Natural killer cell (primary cell): Measurements from ENCODE around the gene SAPCD2. TPM values are rescaled to one million over a fixed set of nuclear protein-coding genes. Genes with fewer than 3 reads are reported as not detected.
"Not testable (repeated sequence)": the region's sequence is repeated elsewhere in the genome, so short reads cannot be mapped to it uniquely, and the experiment has no call there.

ENCODE experiments used
- ATAC-seq, 3 donors: fragments of 150-1000 bp in 2 of 3; fragments of 200-7000 bp in 1 of 3; cut with Tn5 transposase; 1 replicate in 1 of 3; 2 replicates in 2 of 3; pipeline ENCODE4 v1.10.0; 2021; ENCODE audit warnings: mild to moderate bottlenecking in 2 of 3, moderate library complexity in 2 of 3
- DNase-seq, 2 donors: peaks; one replicate each; pipeline versions ENCODE4 v3.0.0 to v3.0.0-alpha.2; 2013 to 2021; ENCODE audit warnings: mixed read lengths in 1 of 2
- H3K27ac ChIP-seq: one replicate; pipeline ENCODE4 v1.5.1; 2013; ENCODE audit warnings: mild to moderate bottlenecking, low read length
- H3K27me3 ChIP-seq: one replicate; pipeline ENCODE4 v1.6.1; 2013; ENCODE audit warnings: low read length; ENCODE audit not compliant: control insufficient read depth, insufficient read depth
- H3K36me3 ChIP-seq: one replicate; pipeline ENCODE4 v1.6.1; 2013; ENCODE audit warnings: low read length; ENCODE audit not compliant: control insufficient read depth, insufficient read depth
- H3K4me1 ChIP-seq: one replicate; pipeline ENCODE4 v1.6.1; 2013; ENCODE audit warnings: low read length; ENCODE audit not compliant: control insufficient read depth, insufficient read depth
- H3K4me3 ChIP-seq: one replicate; pipeline ENCODE4 v1.5.1; 2013; ENCODE audit warnings: low read length
- H3K9me3 ChIP-seq: one replicate; pipeline ENCODE4 v1.6.1; 2013; ENCODE audit warnings: low read length; ENCODE audit not compliant: control insufficient read depth, insufficient read depth
- H3K27ac Mint-ChIP-seq, 2 donors: one replicate each; pipeline ENCODE4 v1.8.0; 2022; ENCODE audit warnings: mild to moderate bottlenecking in 2 of 2, mixed read lengths in 2 of 2, moderate library complexity in 1 of 2
- H3K27me3 Mint-ChIP-seq, 2 donors: one replicate each; pipeline ENCODE4 v1.8.0; 2022; ENCODE audit warnings: low read depth in 2 of 2, mixed read lengths in 2 of 2
- H3K36me3 Mint-ChIP-seq: one replicate; pipeline ENCODE4 v1.8.0; 2022; ENCODE audit warnings: mixed read lengths
- H3K4me1 Mint-ChIP-seq, 2 donors: one replicate each; pipeline ENCODE4 v1.8.0; 2022; ENCODE audit warnings: mixed read lengths in 2 of 2
- H3K4me3 Mint-ChIP-seq: one replicate; pipeline ENCODE4 v1.8.0; 2022; ENCODE audit warnings: mild to moderate bottlenecking, moderate library complexity, mixed read lengths
- H3K9me3 Mint-ChIP-seq, 2 donors: one replicate each; pipeline ENCODE4 v1.8.0; 2022; ENCODE audit warnings: mixed read lengths in 2 of 2
- CTCF ChIP-seq: fragments of 200-600 bp; IDR thresholded peaks from one replicate; pipeline ENCODE4 v1.8.0; 2022; ENCODE audit warnings: antibody characterized with exemption
- whole genome bisulfite sequencing: methylation state at CpG from one replicate; pipeline ENCODE4 v1.1.7; 2013; ENCODE audit warnings: missing lambda C conversion rate; ENCODE audit not compliant: insufficient coverage; 5-methylcytosine and 5-hydroxymethylcytosine counted together
- intact Hi-C: fragments of 100-400 bp; cut with micrococcal nuclease; formaldehyde crosslinking; loops from one replicate; pipeline ENCODE4 v1.14.2; 2022
- total RNA-seq, 4 donors: library from RNA; stranded (reverse); fragments of 120-200 nt in 1 of 4; gene quantifications; one replicate each; pipeline versions ENCODE4 v1.2.3 to v1.2.4, GENCODE V29; 2013 to 2022

The SAPCD2 gene
- total RNA-seq, result 1 to 10 TPM in 2 of 3 donors, under 1 TPM in 1; 0.59 to 2.6 (median 1.0) TPM
- 0.36 TPM for total RNA-seq (2013)

DNA sequence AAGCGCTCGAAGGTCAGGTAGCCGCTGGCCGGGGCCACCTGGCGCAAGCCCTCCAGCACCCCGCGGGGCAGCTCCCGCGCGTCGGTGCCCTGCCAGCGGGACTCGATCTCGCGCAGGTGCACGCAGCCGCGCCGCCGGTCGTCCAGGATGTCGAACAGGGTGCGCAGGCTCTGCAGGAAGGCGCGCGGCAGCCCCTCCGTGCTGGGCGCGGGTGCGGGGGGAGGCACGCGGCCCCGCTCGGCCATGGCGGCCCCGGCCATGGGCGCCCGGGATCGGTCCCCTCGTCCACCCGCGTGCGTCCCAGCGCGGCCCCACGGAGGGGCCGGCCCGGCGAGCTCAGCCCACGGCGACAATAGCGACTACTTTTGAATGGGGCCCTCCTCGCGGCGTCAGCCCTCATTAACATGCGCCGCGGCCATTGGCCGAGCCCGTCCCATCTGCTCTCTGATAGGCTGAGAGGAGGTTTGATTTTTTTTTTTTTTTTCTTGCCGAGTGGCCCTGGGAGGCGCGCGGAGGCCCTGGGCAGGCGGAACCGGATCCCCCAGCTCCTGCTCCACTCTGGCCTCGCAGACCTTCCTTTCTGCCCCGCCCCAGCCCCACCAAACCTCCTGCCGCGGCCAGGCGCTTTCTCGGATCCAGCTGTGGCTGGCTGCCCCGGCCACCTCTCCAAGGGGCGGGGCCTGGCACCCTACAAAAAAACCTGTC lies at the start of gene SAPCD2:
TSS of gene SAPCD2 (minus strand) at position 357 of the 705 bp plus-strand sequence. CDS start at position 260, 97 bp downstream.
- H3K4me1 Mint-ChIP-seq, result peaks cover 4 to 26% of the 10 kb centered on the region in 2 donors
- peaks cover 25% of the 10 kb centered on the region for H3K4me1 ChIP-seq
- H3K4me3 ChIP-seq, result peak within 1 kb of the TSS; percentile 35
- peak within 1 kb of the TSS; percentile 59 for H3K27ac ChIP-seq
- no peaks in the 10 kb centered on the region for H3K9me3 ChIP-seq
- under 1% methylated on average over 72 of the region's 74 CpGs for WGBS
- ATAC-seq (peak; percentile 88 to 95 (median 91)), DNase-seq (peak; percentile 84 to 93)
- peak; percentile 3 for TF ChIP-seq CTCF
- no peaks in the 10 kb centered on the region for H3K36me3 Mint-ChIP-seq
- peak within 1 kb of the TSS; percentile 64 to 81 for H3K27ac Mint-ChIP-seq
- no peaks in the 10 kb centered on the region for H3K27me3 Mint-ChIP-seq
- intact Hi-C loops, result no loop called here
- H3K36me3 ChIP-seq, result no peaks in the 10 kb centered on the region
- H3K9me3 Mint-ChIP-seq, result no peaks in the 10 kb centered on the region
- peak within 1 kb of the TSS; percentile 82 for H3K4me3 Mint-ChIP-seq
- H3K27me3 ChIP-seq, result no peaks in the 10 kb centered on the region

DNA sequence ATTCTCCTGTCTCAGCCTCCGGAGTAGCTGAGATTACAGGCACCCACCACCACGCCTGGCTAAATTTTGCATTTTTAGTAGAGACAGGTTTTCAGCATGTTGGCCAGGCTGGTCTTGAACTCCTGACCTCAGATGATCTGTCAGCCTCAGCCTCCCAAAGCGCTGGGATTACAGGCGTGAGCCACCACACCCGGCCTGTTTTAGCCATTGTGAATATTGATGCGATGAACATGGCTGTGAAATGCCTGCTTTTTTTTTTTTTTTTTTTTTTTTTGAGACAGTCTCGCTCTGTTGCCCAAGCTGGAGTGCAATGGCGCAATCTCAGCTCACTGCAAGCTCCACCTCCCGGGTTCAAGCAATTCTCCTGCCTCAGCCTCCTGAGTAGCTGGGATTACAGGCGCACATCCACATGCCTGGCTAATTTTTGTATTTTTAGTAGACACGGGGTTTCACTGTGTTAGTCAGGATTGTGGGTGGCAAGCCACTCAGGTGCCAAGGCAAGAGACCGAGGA lies 47.8 kb upstream of the SAPCD2 start:
- ATAC-seq, H3K9me3 ChIP-seq, DNase-seq, H3K36me3 Mint-ChIP-seq, H3K4me3 ChIP-seq, H3K36me3 ChIP-seq, H3K4me3 Mint-ChIP-seq, H3K27me3 Mint-ChIP-seq, H3K4me1 Mint-ChIP-seq, H3K9me3 Mint-ChIP-seq, H3K27ac Mint-ChIP-seq, H3K27me3 ChIP-seq, H3K27ac ChIP-seq: not testable (repeated sequence)
- H3K4me1 ChIP-seq, result peaks cover 13% of the 10 kb centered on the region
- WGBS, result 89% methylated on average over 10 of the region's 12 CpGs
- intact Hi-C loops, result loop anchor here (5.0 kb wide), 1 partner anchor 109 kb away; the partner anchor contains the start of genes CYSRT1 and RNF224

DNA sequence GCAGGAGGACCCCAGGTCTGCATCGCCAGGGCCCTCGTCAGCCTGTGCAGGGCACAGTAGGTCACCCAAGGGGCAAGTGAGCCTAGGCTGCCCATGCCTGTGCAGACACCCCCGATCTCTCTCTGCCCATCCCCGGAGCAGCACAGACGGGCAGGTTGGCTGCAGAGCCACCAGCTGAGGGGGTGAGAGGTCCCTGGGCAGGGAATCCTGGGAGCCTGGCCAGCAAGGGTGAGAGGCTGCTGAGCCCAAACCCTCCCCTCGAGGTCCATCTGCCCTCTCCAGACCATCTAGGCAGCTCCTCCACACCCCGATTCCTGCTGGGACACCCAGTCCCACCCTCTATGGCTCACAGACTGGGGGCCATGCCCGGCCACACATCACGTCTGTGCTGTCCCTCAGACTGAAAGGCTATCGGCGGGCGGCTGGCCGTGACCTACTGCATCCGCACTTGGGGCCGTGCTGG lies 46.9 kb upstream of the SAPCD2 start:
- Mint-ChIP-seq H3K4me1 (peaks cover 0 to 4% of the 10 kb centered on the region in 2 donors), H3K9me3 (no peaks in the 10 kb centered on the region), H3K36me3 (no peaks in the 10 kb centered on the region), H3K4me3 (no peak overlapping the region), H3K27ac (no peak overlapping the region), H3K27me3 (no peaks in the 10 kb centered on the region)
- Histone ChIP-seq H3K27ac (no peak overlapping the region), H3K4me3 (no peak overlapping the region), H3K9me3 (no peaks in the 10 kb centered on the region), H3K27me3 (no peaks in the 10 kb centered on the region), H3K4me1 (peaks cover 18% of the 10 kb centered on the region), H3K36me3 (peaks cover 2% of the 10 kb centered on the region)
- intact Hi-C loops, result loop anchor here (5.0 kb wide), 1 partner anchor 110 kb away; the partner anchor contains the start of genes CYSRT1 and RNF224
- TF ChIP-seq CTCF, result no peak
- ATAC-seq, result no peak
- DNase-seq, result no peak
- WGBS, result 89% methylated on average over 15 of the region's 15 CpGs

DNA sequence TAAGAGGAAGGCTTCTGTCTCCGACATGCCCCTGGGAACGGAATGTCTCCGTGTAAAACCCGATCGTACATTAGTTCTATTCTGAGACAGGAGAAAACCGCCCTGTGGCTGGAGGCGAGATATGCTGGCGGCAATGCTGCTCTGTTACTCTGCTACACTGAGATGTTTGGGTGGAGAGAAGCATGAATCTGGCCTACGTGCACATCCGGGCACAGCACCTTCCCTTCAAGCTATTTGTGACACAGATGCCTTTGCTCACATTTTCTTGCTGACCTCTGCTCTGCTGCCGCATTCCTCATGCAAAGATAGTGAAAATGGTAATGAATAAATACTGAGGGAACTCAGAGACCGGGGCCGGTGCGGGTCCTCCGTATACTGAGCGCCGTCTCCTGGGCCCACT lies 46.4 kb upstream of the SAPCD2 start:
- Mint-ChIP-seq H3K4me1 (no peaks in the 10 kb centered on the region), H3K27ac (no peak overlapping the region), H3K36me3 (no peaks in the 10 kb centered on the region), H3K4me3 (no peak overlapping the region), H3K9me3 (no peaks in the 10 kb centered on the region), H3K27me3 (no peaks in the 10 kb centered on the region)
- Histone ChIP-seq H3K4me3 (no peak overlapping the region), H3K27me3 (no peaks in the 10 kb centered on the region), H3K9me3 (no peaks in the 10 kb centered on the region), H3K27ac (no peak overlapping the region), H3K4me1 (peaks cover 18% of the 10 kb centered on the region), H3K36me3 (peaks cover 4% of the 10 kb centered on the region)
- no peak for TF ChIP-seq CTCF
- DNase-seq (no peak), ATAC-seq (no peak)
- 95% methylated on average over 17 of the region's 17 CpGs for WGBS
- intact Hi-C loops, result loop anchor here (5.0 kb wide), 1 partner anchor 111 kb away; the partner anchor contains the start of genes CYSRT1 and RNF224
